Liver (tissue), 9 donors: Measurements from ENCODE around the gene LPAR6. TPM values are rescaled to one million over a fixed set of nuclear protein-coding genes. Genes with fewer than 3 reads are reported as not detected.

Source experiments
- DNase-seq: peaks from one replicate; pipeline ENCODE4 v3.0.0-alpha.2; 2017; ENCODE audit warnings: low spot score
- H3K27ac ChIP-seq, 2 donors: one replicate each; pipeline ENCODE4 v1.7.0; 2013; ENCODE audit warnings: inconsistent platforms in 2 of 2, low read length in 2 of 2, control low read depth in 1 of 2, low read depth in 1 of 2, mild to moderate bottlenecking in 1 of 2
- H3K27me3 ChIP-seq, 4 donors: one replicate each; pipeline versions ENCODE4 v1.6.1 to v1.7.0; 2013; ENCODE audit warnings: low read length in 3 of 4, inconsistent platforms in 1 of 4, mild to moderate bottlenecking in 1 of 4, moderate library complexity in 1 of 4; ENCODE audit not compliant: control insufficient read depth in 4 of 4, insufficient read depth in 4 of 4
- H3K36me3 ChIP-seq, 4 donors: one replicate each; pipeline versions ENCODE4 v1.6.1 to v1.7.0; 2013; ENCODE audit warnings: low read length in 3 of 4, mild to moderate bottlenecking in 3 of 4, low read depth in 1 of 4, moderate library complexity in 1 of 4; ENCODE audit not compliant: control insufficient read depth in 4 of 4, insufficient read depth in 3 of 4
- H3K4me1 ChIP-seq, 4 donors: one replicate each; pipeline versions ENCODE4 v1.6.1 to v1.7.0; 2013; ENCODE audit warnings: low read length in 3 of 4, mild to moderate bottlenecking in 3 of 4, moderate library complexity in 1 of 4; ENCODE audit not compliant: control insufficient read depth in 4 of 4, insufficient read depth in 4 of 4
- H3K4me3 ChIP-seq, 3 donors: one replicate each; pipeline versions ENCODE4 v1.6.1 to v1.7.0; 2013; ENCODE audit warnings: low read length in 3 of 3, control low read depth in 1 of 3, low read depth in 1 of 3, mild to moderate bottlenecking in 1 of 3
- H3K9ac ChIP-seq, 2 donors: one replicate each; pipeline ENCODE4 v1.7.0; 2013; ENCODE audit warnings: low read length in 2 of 2, mild to moderate bottlenecking in 2 of 2, moderate library complexity in 2 of 2, control low read depth in 1 of 2, low read depth in 1 of 2
- H3K9me3 ChIP-seq, 4 donors: one replicate each; pipeline versions ENCODE4 v1.6.1 to v1.7.0; 2013; ENCODE audit warnings: low read length in 3 of 4; ENCODE audit not compliant: control insufficient read depth in 4 of 4
- CTCF ChIP-seq: fragments of 150-350 bp; IDR thresholded peaks from 2 replicates; pipeline ENCODE4 v1.5.1; 2017; ENCODE audit warnings: improper control_type of control experiment, low read depth, low read length; ENCODE audit not compliant: missing input control
- EGR1 ChIP-seq, 2 donors: IDR thresholded peaks; 2 replicates each; pipeline ENCODE4 v1.6.1; 2016 to 2018; ENCODE audit warnings: antibody characterized with exemption in 2 of 2, low read depth in 2 of 2
- FOXA1 ChIP-seq: IDR thresholded peaks from 2 replicates; pipeline ENCODE4 v1.6.1; 2016; ENCODE audit warnings: antibody characterized with exemption
- FOXA2 ChIP-seq: IDR thresholded peaks from 2 replicates; pipeline ENCODE4 v1.6.1; 2016; ENCODE audit warnings: antibody characterized with exemption
- HNF4A ChIP-seq, 2 donors: conservative IDR thresholded peaks; 2 replicates each; pipeline ENCODE4 v1.6.1; 2016; ENCODE audit warnings: antibody characterized with exemption in 2 of 2, mild to moderate bottlenecking in 2 of 2
- HNF4G ChIP-seq: IDR thresholded peaks from 2 replicates; pipeline ENCODE4 v1.6.1; 2016; ENCODE audit warnings: antibody characterized with exemption
- RAD21 ChIP-seq, 2 donors: IDR thresholded peaks; 2 replicates each; pipeline ENCODE4 v1.6.1; 2016; ENCODE audit warnings: antibody characterized with exemption in 2 of 2, mild to moderate bottlenecking in 2 of 2
- REST ChIP-seq: IDR thresholded peaks from 2 replicates; pipeline ENCODE4 v1.6.1; 2016; ENCODE audit warnings: antibody characterized with exemption, mild to moderate bottlenecking
- TAF1 ChIP-seq: conservative IDR thresholded peaks from 2 replicates; pipeline ENCODE4 v1.6.1; 2016; ENCODE audit warnings: antibody characterized with exemption, mild to moderate bottlenecking
- YY1 ChIP-seq: IDR thresholded peaks from 2 replicates; pipeline ENCODE4 v1.6.1; 2016; ENCODE audit warnings: antibody characterized with exemption, mild to moderate bottlenecking
- WGBS: extraction: QIAGEN DNeasy Blood & Tissue Kit; methylation state at CpG from one replicate; pipeline ENCODE4 v1.1.7; 2013; 5-methylcytosine and 5-hydroxymethylcytosine counted together
- polyA plus RNA-seq, 2 donors: library from polyadenylated mRNA; stranded (reverse) in 1 of 2; unstranded in 1 of 2; fragments of 200-250 nt in 1 of 2; fragments of >200 nt in 1 of 2; fragmentation: Nextera tagmentation in 1 of 2; extraction: Ambion mirVana in 1 of 2; gene quantifications; one replicate each; pipeline versions ENCODE4 v1.2.1 to v1.2.3, GENCODE V29; 2013 to 2015
- total RNA-seq, 2 donors: library from RNA; depleted of rRNA; stranded (reverse); fragments of >200 nt; gene quantifications; one replicate each; pipeline ENCODE4 v1.2.3, GENCODE V29; 2014
- TF ChIP-seq, protein P1 (sequence below): IDR thresholded peaks from 2 replicates; pipeline ENCODE4 v1.6.1; 2016; ENCODE audit warnings: antibody characterized with exemption
- TF ChIP-seq, protein P2 (sequence below): IDR thresholded peaks from 2 replicates; pipeline ENCODE4 v1.6.1; 2016; ENCODE audit warnings: antibody characterized with exemption
- donor health status: healthy.
- donor health status: healthy.
- donor health status: healthy.
- donor health status: healthy.
- donor health status: healthy.

Gene LPAR6
- total and polyA plus RNA-seq, 4 donors, result 5.9 to 12.4 (median 9.5) TPM

DNA sequence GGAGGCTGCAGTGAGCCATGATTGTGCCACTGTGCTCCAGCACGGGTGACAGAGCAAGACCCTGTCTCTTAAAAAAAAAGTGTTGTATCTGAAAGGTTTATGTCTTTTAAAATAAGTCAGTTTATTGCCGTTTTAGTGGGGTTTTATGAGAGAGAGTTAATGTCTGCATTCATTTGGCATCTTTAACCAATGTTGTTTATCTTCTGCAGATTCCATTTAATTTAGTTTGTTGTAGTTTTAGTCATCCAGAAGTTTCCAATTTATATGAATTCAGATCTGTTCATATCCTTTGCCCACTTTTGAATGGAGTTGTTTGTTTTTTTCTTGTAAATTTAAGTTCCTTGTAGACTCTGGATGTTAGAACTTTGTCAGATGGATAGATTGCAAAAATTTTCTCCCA lies 36.7 kb upstream of the LPAR6 start (continued):
- TF ChIP-seq REST, result no peak
- TF ChIP-seq, protein P1, sequence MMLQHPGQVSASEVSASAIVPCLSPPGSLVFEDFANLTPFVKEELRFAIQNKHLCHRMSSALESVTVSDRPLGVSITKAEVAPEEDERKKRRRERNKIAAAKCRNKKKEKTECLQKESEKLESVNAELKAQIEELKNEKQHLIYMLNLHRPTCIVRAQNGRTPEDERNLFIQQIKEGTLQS, result no peak
- no peak for TF ChIP-seq FOXA1
- no peak for TF ChIP-seq TAF1

GRCh38 chr13:48448959-48449614 lies 36.2 kb upstream of the LPAR6 start:
- Histone ChIP-seq H3K36me3 (no peaks in the 10 kb centered on the region), H3K9ac (no peak overlapping the region), H3K27ac (no peak overlapping the region), H3K9me3 (peaks cover 0 to 6% (median 1%) of the 10 kb centered on the region in 4 donors), H3K27me3 (no peaks in the 10 kb centered on the region), H3K4me3 (no peak overlapping the region), H3K4me1 (no peaks in the 10 kb centered on the region)
- WGBS, result 55% methylated on average over 6 of the region's 6 CpGs
- DNase-seq, result no peak
- TF ChIP-seq HNF4A (conservative IDR thresholded peaks at IDR 0.05), result no peak
- no peak for TF ChIP-seq RAD21 (IDR thresholded peaks at IDR 0.05)
- TF ChIP-seq, protein P2, sequence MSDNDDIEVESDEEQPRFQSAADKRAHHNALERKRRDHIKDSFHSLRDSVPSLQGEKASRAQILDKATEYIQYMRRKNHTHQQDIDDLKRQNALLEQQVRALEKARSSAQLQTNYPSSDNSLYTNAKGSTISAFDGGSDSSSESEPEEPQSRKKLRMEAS, result no peak
- TF ChIP-seq EGR1 (IDR thresholded peaks at IDR 0.05; ENCODE audit: low read depth in 2 of 2), result no peak
- TF ChIP-seq FOXA2, result no peak
- no peak for TF ChIP-seq YY1
- TF ChIP-seq, protein P1, result no peak
- TF ChIP-seq REST, result no peak
- no peak for TF ChIP-seq HNF4G
- TF ChIP-seq CTCF, result no peak
